ENCODE results near the gene CNPY1. TPM values are rescaled to one million over a fixed set of nuclear protein-coding genes. Genes with fewer than 3 reads are reported as not detected.

Gene CNPY1
- total RNA-seq, 1 experiment from 2014 or later, result not detected

DNA sequence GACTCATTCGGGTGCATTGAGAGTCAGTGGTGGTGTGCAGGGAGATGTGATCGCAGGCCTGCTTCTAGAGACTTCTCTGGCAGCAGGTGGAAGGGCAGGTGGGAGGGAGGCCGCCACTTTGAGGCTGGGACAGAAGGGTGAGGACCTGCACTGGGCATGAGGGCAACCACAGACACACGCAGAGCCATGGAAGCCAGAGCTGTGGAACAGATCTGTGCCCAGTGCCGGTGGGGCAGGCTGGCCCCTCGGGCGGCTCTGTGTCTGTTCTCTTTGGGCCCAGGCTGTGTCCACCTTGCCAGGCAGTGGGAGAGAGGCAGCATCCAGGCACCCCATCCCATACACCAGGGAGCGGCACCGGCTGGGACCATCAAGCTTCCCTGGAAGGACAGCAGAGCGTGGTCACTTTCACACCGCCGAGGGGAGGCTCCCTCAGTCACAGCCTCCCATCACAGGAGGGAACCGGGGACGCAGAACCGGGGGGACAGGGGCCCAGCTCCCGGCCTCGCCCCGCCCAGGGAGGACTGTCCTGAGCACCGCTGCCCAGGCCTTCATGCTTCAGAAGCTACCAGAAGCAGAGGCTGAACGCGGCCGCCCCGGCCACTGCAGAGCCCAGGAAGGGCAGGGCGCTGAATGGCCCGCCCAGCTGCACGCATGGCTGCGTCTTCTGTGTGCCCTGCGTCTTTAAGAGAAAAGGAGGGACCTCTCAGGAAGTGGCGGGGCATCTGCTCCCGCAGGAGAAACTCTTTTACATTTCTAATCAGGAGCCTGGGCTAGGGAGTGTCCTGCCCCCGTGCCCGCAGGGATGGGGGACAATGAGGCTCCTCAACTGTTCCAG is 56.3 kb downstream of the CNPY1 start:
- Histone ChIP-seq H3K36me3 (ENCODE audit: control insufficient read depth, insufficient read depth, low read length) (no peaks in the 10 kb centered on the region), H3K27me3 (replicated peaks; ENCODE audit: control insufficient read depth, insufficient read depth, low read length) (no peaks in the 10 kb centered on the region), H3K4me1 (no peaks in the 10 kb centered on the region), H3K4me3 (ENCODE audit: low read depth, low read length) (no peak overlapping the region), H3K9me3 (no peaks in the 10 kb centered on the region)
- TF ChIP-seq, protein P1, sequence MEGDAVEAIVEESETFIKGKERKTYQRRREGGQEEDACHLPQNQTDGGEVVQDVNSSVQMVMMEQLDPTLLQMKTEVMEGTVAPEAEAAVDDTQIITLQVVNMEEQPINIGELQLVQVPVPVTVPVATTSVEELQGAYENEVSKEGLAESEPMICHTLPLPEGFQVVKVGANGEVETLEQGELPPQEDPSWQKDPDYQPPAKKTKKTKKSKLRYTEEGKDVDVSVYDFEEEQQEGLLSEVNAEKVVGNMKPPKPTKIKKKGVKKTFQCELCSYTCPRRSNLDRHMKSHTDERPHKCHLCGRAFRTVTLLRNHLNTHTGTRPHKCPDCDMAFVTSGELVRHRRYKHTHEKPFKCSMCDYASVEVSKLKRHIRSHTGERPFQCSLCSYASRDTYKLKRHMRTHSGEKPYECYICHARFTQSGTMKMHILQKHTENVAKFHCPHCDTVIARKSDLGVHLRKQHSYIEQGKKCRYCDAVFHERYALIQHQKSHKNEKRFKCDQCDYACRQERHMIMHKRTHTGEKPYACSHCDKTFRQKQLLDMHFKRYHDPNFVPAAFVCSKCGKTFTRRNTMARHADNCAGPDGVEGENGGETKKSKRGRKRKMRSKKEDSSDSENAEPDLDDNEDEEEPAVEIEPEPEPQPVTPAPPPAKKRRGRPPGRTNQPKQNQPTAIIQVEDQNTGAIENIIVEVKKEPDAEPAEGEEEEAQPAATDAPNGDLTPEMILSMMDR (IDR thresholded peaks at IDR 0.05; ENCODE audit: insufficient read depth in 1 of 2, low read depth in 1 of 2, low read length in 1 of 2, severe bottlenecking in 1 of 2, unreplicated experiment in 1 of 2), result no peak
- H3K36me3 Mint-ChIP-seq (ENCODE audit: insufficient read depth, unreplicated experiment), result no peaks in the 10 kb centered on the region
- intact Hi-C loops (cut with micrococcal nuclease; ENCODE audit: unreplicated experiment), result no loop called here
- no peaks in the 10 kb centered on the region for H3K4me1 Mint-ChIP-seq (ENCODE audit: low read depth, unreplicated experiment)
- BruUV-seq (replicated peaks), result no TSS peak
- peaks cover 6% of the 10 kb centered on the region for H3K27me3 Mint-ChIP-seq (ENCODE audit: insufficient read depth, unreplicated experiment)
- no peak overlapping the region for H3K4me3 Mint-ChIP-seq (ENCODE audit: unreplicated experiment)
- ChIA-PET POLR2A (no interaction called here), CTCF (no interaction called here)
- H3K27ac Mint-ChIP-seq (ENCODE audit: unreplicated experiment), result no peak overlapping the region
- no peak for DNase-seq
- no peaks in the 10 kb centered on the region for H3K9me3 Mint-ChIP-seq (ENCODE audit: unreplicated experiment)

DNA sequence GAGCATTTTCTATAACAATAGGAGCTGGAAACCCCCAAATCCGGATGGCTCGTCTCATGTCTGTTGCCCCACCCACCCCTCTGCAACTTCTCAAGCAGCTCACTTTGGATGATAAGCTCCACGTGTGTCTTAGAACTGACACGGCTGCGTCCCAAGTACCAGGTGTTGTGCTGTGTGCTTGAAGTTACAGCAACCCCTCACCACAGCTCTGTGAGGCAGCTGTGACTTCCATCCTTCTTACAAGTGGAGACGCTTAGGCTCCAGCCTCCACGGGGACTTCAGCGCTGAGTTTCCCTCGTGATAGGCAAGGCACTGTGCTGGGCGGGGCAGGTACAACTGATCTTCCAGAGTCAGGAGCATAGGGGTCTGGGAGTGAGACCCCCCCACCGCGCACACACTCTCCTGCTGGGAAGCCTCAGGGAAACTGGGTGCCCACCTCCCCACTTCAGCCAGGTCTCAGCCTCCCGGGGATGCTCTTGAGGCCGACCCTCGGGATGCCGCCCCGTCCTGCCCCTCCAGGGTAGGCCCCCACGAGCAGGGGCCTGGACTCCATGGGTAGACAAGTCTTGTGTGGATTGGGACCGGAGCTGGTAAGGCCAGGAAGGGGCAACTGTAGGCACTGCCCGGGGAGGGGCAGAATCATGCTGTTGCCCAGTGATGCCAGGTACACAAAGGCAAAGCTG is 57.1 kb downstream of the CNPY1 start:
- H3K9me3 ChIP-seq, result no peaks in the 10 kb centered on the region
- H3K36me3 ChIP-seq (ENCODE audit: control insufficient read depth, insufficient read depth, low read length), result no peaks in the 10 kb centered on the region
- H3K4me3 ChIP-seq (ENCODE audit: low read depth, low read length), result no peak overlapping the region
- BruUV-seq (replicated peaks), result no TSS peak
- H3K27ac Mint-ChIP-seq (ENCODE audit: unreplicated experiment), result no peak overlapping the region
- intact Hi-C loops (cut with micrococcal nuclease; ENCODE audit: unreplicated experiment), result no loop called here
- no peaks in the 10 kb centered on the region for H3K4me1 Mint-ChIP-seq (ENCODE audit: low read depth, unreplicated experiment)
- no peaks in the 10 kb centered on the region for H3K27me3 ChIP-seq (replicated peaks; ENCODE audit: control insufficient read depth, insufficient read depth, low read length)
- no peaks in the 10 kb centered on the region for H3K4me1 ChIP-seq
- TF ChIP-seq, protein P1 (IDR thresholded peaks at IDR 0.05; ENCODE audit: insufficient read depth in 1 of 2, low read depth in 1 of 2, low read length in 1 of 2, severe bottlenecking in 1 of 2, unreplicated experiment in 1 of 2), result no peak
- H3K4me3 Mint-ChIP-seq (ENCODE audit: unreplicated experiment), result no peak overlapping the region
- ChIA-PET POLR2A (interaction anchor here (0.6 kb wide), 1 partner anchor 13 kb away, joined by 4 read pairs; no protein-coding TSS in a partner anchor), CTCF (no interaction called here)
- peaks cover 6% of the 10 kb centered on the region for H3K27me3 Mint-ChIP-seq (ENCODE audit: insufficient read depth, unreplicated experiment)
- H3K36me3 Mint-ChIP-seq (ENCODE audit: insufficient read depth, unreplicated experiment), result no peaks in the 10 kb centered on the region
- DNase-seq, result no peak
- no peaks in the 10 kb centered on the region for H3K9me3 Mint-ChIP-seq (ENCODE audit: unreplicated experiment)

DNA sequence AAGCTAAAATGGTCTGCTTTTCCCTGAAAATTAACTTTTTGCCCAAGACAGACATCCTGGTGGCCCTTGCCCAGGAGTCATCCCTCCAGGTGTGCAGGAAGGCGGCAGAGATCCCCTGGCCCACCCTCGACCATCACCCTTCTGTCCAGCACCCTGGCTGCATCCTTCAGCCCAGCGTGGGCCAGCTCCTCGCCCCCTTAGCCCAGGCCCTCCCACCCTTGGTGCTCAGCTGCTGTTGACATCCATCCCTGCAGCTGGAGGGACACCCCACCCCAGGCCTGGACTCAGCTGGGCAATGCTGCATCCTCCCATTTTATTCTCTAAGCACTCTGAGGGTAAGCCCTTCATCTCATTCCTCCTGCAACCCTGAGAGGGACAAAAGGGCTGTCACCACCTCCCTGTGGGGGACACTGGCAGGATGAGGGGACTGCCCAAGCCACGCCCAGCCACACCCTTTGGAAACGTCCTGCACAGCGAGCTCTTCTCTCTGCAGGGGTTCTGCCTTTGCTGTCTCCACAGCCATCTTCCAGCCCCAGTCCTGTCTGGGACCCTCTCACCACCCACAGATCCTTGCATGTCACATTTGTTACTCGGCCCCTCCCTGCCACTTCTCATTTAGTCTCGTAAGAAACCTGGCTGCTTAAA is 57.8 kb downstream of the CNPY1 start:
- no peak overlapping the region for H3K27ac Mint-ChIP-seq (ENCODE audit: unreplicated experiment)
- no peaks in the 10 kb centered on the region for H3K9me3 Mint-ChIP-seq (ENCODE audit: unreplicated experiment)
- H3K4me3 Mint-ChIP-seq (ENCODE audit: unreplicated experiment), result no peak overlapping the region
- intact Hi-C loops (cut with micrococcal nuclease; ENCODE audit: unreplicated experiment), result no loop called here
- H3K4me3 ChIP-seq (ENCODE audit: low read depth, low read length), result no peak overlapping the region
- no TSS peak for BruUV-seq (replicated peaks)
- no peaks in the 10 kb centered on the region for H3K9me3 ChIP-seq
- H3K4me1 Mint-ChIP-seq (ENCODE audit: low read depth, unreplicated experiment), result no peaks in the 10 kb centered on the region
- H3K27me3 ChIP-seq (replicated peaks; ENCODE audit: control insufficient read depth, insufficient read depth, low read length), result no peaks in the 10 kb centered on the region
- H3K36me3 ChIP-seq (ENCODE audit: control insufficient read depth, insufficient read depth, low read length), result no peaks in the 10 kb centered on the region
- H3K4me1 ChIP-seq, result no peaks in the 10 kb centered on the region
- CTCF ChIA-PET, result no interaction called here
- no peaks in the 10 kb centered on the region for H3K36me3 Mint-ChIP-seq (ENCODE audit: insufficient read depth, unreplicated experiment)
- H3K27me3 Mint-ChIP-seq (ENCODE audit: insufficient read depth, unreplicated experiment), result peaks cover 6% of the 10 kb centered on the region
- POLR2A ChIA-PET, result no interaction called here
- no peak for DNase-seq
- TF ChIP-seq, protein P1 (IDR thresholded peaks at IDR 0.05; ENCODE audit: insufficient read depth in 1 of 2, low read depth in 1 of 2, low read length in 1 of 2, severe bottlenecking in 1 of 2, unreplicated experiment in 1 of 2), result no peak

Measured in Caco-2 (cell line).